Measurements from ENCODE around the gene ANKS6.

The ANKS6 gene

DNA sequence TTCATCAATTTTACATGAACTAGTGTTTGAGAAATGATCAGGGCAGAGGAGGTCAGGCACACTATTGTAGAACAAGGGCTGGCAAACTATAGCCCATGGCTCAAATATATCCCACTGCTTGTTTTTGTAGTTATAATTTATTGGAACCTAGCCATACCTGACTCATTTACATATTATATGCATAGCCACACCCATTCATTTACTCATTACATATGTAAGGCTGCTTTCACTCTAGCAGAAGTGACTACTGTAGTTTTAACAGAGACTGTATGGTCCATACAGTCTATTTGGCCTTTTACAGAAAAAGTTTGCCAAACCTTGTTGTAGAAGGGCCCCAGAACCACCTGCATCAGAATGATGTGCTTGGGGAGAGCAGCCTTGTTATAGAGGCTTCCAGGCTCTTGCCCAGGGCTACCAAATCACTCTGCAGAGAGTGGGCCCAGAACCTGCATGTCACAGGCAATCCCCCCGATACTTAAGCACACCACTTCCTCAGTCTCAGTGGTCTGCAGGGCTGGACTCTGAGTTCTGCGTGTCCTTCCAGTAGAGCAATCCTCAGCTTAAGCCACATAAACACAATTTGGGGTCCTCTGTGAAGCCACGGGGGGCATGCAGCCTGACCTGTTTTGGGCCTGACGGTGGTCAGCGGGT is 6.7 kb downstream of the ANKS6 start:
- DNase-seq (no peak), ATAC-seq (no peak)
- no peaks in the 10 kb centered on the region for H3K27me3 Mint-ChIP-seq
- H3K9me3 Mint-ChIP-seq = no peaks in the 10 kb centered on the region
- H3K27ac Mint-ChIP-seq = no peak overlapping the region
- H3K4me1 Mint-ChIP-seq = peaks cover 27% of the 10 kb centered on the region
- no peak overlapping the region for H3K4me3 Mint-ChIP-seq

DNA sequence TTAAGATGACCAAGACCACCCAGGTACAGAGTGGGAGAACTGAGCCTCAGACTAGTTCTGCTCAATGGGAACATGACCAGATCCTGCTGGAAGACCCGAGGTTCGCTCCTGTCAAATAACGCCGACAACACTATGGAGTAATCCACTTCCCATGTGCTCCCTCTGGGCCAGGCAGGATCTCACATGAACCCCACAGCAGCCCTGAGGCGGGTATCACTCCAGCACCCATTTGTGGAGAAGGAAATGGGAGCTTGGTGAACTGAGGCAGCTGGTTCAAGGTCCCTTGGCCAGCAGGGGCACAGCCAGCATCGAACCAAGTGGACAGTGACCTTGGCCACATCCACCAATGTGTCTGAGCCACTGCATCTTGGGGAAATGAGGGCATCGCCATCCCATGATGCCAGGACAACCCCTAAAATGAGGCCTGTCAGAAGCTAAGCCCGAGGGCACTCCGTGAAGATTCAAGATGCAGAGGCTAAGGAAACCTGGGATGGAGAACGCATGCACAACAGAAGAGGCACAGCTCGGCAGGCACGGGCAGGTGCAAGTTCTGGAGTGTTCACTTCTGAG is 8.5 kb downstream of the ANKS6 start:
- Mint-ChIP-seq H3K9me3 (no peaks in the 10 kb centered on the region), H3K4me3 (no peak overlapping the region), H3K27me3 (no peaks in the 10 kb centered on the region), H3K4me1 (peaks cover 21% of the 10 kb centered on the region), H3K27ac (peak overlapping the region in 1 of 2 donors; percentile 60)
- no peak for DNase-seq
- no peak for ATAC-seq

DNA sequence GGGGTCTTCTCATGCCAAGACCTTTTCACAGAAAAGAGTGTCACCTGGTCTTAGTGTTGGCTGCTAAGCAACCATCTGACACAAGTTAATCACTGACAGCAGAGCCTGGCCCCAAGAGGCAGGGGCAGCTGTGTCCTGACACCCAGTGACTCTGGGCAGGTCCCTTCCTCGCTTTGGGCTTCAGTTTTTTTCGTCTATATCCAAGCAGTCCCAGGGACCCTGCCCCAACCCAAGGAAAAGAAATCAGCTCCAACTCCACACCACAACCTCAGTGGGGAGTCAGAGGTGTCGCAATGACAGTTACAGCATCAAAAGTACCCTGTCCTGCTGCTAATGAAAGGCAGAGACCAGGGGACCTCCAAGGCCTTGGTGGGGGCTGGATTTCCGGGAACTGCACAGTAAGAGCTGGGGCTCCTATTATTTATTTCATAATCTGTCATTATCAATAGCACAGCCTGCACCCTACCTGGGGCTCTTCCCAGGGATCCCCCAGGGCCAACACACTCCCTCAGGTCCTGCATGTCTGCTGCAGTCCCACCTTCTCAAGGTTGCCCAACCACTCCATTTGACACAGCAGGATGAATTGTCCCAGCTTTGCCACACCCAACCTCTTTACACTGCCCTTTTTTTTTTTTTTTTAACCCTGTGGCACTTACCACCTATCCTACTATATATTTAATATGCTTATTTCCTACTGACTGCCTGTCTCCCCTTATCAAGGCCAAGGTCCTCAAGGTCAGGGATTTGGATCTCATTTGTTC is 9.4 kb downstream of the ANKS6 start:
- Mint-ChIP-seq H3K9me3 (no peaks in the 10 kb centered on the region), H3K4me1 (peaks cover 12% of the 10 kb centered on the region), H3K27ac (no peak overlapping the region), H3K4me3 (no peak overlapping the region), H3K27me3 (no peaks in the 10 kb centered on the region)
- DNase-seq (no peak), ATAC-seq (no peak)

DNA sequence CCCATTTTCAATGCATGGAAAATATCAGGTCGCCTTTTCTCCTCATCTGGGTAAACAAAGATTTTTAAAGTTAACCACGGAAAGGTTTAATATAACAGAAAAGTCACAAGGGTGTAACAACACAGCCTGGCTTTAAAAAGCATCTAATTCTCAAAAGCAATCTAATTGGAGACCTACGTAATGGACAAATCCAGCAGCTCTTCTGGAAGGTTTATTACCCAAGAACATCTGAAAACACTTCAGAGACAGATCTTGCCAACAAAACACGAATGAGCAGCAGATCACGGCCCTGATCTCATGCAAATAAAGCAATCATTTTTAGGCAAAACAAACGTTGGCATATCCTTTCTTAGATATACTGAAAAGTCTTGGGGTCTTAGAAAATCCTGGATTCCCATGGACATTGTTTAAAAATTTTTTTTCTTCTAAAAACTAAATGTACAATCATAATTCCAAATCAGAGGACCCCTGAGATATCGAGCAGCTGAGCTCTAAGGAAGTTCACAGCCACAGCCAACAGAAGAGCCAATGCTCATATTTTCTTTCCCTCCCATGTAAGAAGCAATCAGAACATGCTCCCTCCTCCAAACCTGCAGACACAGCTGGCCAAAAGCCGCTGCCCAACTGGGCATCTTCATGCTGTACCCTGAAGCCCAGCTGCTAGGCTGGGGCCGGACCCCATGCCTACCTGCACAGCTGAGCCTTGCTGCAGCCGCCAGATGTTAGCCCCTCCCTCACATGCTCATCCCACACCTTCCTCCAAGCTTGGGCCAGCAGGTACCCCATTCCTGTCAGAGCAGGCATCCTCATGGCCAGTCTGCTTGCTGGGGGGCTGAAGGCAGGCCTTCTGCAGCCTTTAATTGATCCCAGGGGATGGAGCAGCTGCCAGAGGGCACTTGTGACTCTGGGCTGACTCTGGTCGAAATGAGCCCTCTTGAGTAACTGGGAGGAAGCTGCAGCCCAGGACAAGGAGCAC is 11.2 kb downstream of the ANKS6 start:
- Mint-ChIP-seq H3K27me3 (no peaks in the 10 kb centered on the region), H3K27ac (no peak overlapping the region), H3K9me3 (no peaks in the 10 kb centered on the region), H3K4me1 (no peaks in the 10 kb centered on the region), H3K4me3 (no peak overlapping the region)
- no peak for DNase-seq
- no peak for ATAC-seq

DNA sequence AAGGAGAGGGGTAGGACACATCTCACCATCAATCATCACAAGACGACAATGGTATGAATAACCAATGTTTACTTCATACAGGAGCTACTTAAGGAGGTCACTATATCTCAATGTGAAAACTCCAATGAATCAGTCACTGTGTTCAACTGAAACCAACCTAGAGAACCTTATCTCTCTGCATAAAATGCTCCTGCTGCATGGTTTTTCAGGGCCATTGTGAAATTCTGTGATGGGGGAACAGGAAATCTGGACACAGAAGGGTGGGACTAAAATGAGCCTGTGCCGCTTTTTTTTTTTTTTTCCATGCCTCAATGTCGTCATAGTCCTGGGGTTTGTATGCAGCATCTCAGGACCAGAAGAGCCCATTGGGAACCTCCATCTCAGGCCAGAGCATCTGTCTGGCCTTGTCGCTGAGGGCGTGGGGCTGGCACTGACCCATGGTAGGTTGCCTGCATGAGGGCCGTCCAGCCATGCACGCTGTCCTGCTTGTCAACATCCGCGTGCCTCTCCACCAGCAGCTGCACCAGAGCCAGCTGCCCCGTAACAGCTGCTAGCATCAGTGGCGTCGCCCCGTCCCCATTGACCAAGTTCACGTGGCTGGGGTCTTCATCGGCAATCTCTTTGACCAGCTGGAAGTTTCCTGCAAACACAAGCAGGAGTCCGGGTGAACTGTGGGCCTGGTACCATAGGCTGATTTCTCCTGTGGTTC is 12.7 kb downstream of the ANKS6 start:
- H3K4me3 Mint-ChIP-seq = no peak overlapping the region
- no peaks in the 10 kb centered on the region for H3K27me3 Mint-ChIP-seq
- no peak overlapping the region for H3K27ac Mint-ChIP-seq
- DNase-seq (no peak), ATAC-seq (no peak)
- no peaks in the 10 kb centered on the region for H3K9me3 Mint-ChIP-seq
- no peaks in the 10 kb centered on the region for H3K4me1 Mint-ChIP-seq

DNA sequence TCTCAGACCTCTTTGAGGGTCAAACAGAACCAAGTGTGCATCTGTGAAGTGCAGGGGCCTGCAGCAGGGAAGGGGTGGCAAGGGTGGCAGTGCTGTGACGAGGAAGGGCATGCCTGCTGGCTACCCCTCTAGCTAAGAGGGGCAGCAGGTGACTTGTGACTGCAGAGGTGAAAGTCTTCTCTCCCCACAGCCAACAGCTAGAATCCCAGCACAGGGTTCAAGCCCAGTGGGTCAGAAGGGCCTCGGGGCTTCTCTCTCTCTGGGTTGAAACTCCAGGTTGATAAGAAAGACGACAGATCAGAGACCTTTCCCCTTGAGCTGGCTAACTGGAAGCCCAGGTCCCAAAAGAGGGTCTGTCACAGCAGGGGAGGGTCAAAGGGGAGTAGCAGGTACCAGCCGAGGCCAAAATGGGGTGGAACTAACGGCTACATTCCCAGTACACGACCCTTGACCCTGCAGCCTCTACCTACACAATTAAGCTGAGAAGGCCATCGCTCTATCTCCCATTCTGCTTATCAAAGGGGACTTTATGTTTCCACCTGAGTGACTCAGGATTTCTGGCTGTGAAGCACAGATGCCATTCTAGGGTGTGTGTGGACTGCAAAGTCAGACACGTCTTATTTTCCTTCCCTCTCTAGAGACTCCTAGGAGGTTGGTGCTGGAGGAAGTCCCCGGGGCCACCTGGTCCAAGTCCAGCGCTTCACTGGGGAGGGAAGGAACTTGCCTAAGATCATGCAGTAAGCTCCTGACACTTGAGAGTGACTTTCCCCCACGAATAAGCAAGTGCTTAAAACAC is 14.6 kb downstream of the ANKS6 start:
- no peaks in the 10 kb centered on the region for H3K27me3 Mint-ChIP-seq
- H3K4me3 Mint-ChIP-seq = no peak overlapping the region
- H3K27ac Mint-ChIP-seq = peak overlapping the region in 1 of 2 donors; percentile 42
- ATAC-seq (no peak), DNase-seq (no peak)
- no peaks in the 10 kb centered on the region for H3K9me3 Mint-ChIP-seq
- H3K4me1 Mint-ChIP-seq = no peaks in the 10 kb centered on the region

DNA sequence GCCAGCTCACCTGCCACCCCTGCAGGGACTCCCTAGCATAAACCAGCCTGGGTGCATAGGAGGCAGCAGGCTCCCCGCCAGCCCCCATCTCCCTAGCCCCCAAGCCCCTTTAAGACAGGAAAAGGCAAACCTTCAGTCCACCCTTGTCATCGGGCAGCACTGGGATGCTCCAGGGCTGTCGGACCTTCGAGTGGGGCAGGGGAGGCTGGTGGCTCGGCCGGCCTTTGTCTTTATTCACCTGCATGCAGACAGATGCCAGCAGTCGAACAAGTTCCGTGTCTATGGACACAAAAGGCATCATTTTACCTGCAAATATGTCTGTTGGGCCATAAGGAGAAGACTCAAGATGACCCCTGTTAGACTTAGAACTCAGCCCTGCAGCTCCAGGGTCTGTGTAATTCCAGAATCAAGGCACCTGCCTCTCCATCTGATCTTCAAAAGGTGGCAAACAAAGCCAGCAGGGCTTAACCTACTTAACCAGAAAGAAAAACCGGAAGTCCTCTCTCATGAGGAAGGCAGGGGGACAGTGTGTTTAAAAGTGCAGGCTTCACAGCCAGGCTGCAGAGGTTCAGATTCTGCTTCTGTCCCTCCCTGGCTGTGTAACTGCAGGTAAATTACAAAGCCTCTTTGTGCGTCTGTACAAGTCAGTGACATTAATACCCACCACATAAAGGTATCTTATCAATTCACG is 16.2 kb downstream of the ANKS6 start:
- no peak overlapping the region for H3K4me3 Mint-ChIP-seq
- ATAC-seq (no peak), DNase-seq (no peak)
- peak overlapping the region in 1 of 2 donors; percentile 4 for H3K27ac Mint-ChIP-seq
- H3K27me3 Mint-ChIP-seq = no peaks in the 10 kb centered on the region
- no peaks in the 10 kb centered on the region for H3K9me3 Mint-ChIP-seq
- H3K4me1 Mint-ChIP-seq = no peaks in the 10 kb centered on the region

DNA sequence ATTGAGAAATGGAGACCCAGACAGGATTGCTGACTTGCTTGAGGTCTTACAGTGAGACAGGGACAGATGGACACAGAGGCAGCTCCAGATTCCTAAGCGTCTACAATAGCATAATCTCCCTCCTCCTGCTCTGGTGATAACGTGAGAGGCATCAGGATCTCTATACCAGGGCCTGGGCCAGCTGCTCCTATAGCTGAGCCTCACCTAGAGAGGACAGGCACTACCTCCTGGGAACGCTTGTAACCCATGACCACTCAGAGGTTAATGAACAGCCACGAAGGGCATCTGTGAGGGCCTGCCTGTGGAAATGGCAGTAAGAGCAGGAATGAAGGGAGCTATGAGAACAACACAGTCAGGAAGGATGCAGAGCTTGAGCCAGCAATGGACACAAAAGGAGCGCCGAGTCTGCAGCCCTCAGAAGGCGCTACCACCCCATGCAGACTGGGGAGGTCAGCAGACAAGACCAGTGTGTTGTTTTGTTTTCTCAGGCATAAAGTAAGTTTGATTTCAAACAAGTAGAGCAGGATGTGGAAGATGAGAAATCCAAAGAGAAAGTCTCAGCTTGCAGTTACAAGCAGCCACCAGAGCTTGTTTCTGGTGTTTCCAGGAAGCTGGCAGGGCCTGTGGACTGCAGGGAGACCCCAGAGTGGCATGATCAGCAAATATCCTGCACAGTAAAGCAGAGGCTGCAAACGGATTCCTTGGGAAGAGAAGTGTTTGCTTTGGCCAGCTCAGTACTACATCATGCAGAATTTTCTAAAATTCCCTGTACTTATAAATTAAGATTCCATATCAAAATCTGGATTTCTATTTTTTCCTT is 17.4 kb downstream of the ANKS6 start:
- no peaks in the 10 kb centered on the region for H3K4me1 Mint-ChIP-seq
- H3K27ac Mint-ChIP-seq = no peak overlapping the region
- no peak overlapping the region for H3K4me3 Mint-ChIP-seq
- H3K9me3 Mint-ChIP-seq = no peaks in the 10 kb centered on the region
- H3K27me3 Mint-ChIP-seq = no peaks in the 10 kb centered on the region
- DNase-seq (no peak), ATAC-seq (no peak)

DNA sequence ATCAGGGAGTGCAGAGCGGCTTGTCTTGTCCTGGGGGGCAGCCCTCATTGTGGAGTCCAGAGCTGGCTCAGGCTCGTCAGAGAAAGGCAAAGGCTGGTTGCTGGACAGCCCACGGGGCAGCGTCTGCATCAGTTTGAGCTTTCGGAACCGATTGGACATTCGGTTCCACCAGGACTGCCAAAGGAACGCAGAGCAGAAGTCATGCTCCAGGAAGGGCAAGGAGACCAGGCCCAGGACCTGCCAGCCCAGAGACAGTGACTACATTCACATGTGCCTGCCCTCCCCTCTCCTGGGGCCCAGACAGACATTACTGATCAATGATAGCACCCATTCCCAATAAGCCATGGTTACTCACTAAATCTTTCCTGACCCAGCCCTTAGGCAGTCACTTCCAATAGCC is 18.1 kb downstream of the ANKS6 start:
- no peak overlapping the region for H3K27ac Mint-ChIP-seq
- H3K4me1 Mint-ChIP-seq = no peaks in the 10 kb centered on the region
- DNase-seq (no peak), ATAC-seq (no peak)
- H3K9me3 Mint-ChIP-seq = no peaks in the 10 kb centered on the region
- no peak overlapping the region for H3K4me3 Mint-ChIP-seq
- H3K27me3 Mint-ChIP-seq = no peaks in the 10 kb centered on the region

DNA sequence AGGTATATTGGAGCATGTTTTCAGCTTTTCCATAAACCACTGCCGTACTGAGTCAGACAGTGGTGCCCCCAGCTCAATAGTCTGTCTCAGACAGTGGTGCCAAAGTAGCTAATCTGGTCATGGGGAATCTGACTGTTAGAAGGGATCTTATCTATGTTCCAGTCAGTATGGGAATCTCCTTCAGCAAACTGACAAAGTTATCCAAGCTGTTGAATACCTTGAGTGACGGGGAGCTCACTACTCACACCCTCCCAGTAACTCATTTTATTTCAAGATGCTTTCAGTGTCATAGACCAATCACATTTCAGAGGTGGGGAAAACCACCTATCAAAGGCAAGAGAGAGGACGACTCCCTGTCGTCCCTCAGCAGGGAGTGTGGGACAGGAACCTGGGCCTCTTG is 18.7 kb downstream of the ANKS6 start:
- no peaks in the 10 kb centered on the region for H3K4me1 Mint-ChIP-seq

DNA sequence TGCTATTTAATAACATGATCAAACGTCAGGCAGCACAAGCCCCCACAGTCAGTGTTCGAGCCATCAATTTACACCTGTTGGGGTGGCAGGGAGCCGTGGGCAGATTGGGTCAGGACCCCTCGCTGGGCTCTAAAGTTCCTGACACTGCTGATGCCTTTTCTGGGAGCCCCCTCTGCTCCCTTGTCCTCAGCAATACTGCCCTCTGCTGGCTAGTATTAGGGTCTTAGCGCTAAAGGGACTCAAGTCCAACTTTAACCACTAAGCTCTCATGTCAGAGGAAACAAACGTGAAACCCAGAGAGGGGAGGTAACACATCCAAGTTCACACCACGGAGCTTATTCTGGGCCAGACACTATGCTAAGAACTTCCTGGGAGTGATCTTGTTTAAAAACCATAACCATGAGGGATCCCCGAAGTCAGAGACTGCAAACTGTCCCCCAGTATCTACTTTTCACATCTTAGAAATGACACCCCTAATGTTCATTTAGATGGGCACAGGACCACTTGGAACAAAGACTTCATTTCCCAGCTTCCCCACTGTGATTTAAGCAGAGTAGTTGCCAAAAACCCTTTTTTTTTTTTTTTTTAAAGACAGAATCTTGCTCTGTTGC is 20.4 kb downstream of the ANKS6 start:
- peak; percentile 32 to 38 for DNase-seq
- no peak overlapping the region for H3K27ac Mint-ChIP-seq

More for the DNA sequence above, 18.7 kb downstream of the ANKS6 start:
- H3K4me3 Mint-ChIP-seq = no peak overlapping the region
- no peak overlapping the region for H3K27ac Mint-ChIP-seq
- ATAC-seq = no peak
- DNase-seq = no peak
- no peaks in the 10 kb centered on the region for H3K9me3 Mint-ChIP-seq
- no peaks in the 10 kb centered on the region for H3K27me3 Mint-ChIP-seq

DNA sequence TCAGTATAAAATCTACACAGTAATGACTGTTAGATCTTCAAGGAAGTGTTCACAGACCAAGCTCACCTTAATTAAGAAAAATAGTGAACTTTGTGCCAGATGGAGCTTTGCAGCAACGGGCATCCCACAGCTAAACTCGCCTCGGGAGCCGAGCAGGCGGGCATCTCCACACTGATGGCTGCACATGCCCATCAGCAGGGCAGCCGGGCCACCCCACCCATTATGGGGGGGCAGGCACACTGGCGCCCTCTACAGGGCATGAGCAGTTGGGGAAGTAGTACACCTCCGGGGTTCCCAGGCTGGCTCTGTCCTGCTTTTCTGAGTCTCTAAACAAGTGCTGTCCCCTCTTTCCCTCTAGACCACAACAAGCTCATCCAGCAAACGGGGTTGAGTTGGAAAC is 21.6 kb downstream of the ANKS6 start:
- H3K4me1 Mint-ChIP-seq = no peaks in the 10 kb centered on the region
- H3K27ac Mint-ChIP-seq = no peak overlapping the region
- H3K4me3 Mint-ChIP-seq = no peak overlapping the region
- no peaks in the 10 kb centered on the region for H3K27me3 Mint-ChIP-seq
- ATAC-seq = no peak
- peak; percentile 23 to 25 for DNase-seq
- H3K9me3 Mint-ChIP-seq = no peaks in the 10 kb centered on the region

More for the DNA sequence above, 20.4 kb downstream of the ANKS6 start:
- no peak overlapping the region for H3K4me3 Mint-ChIP-seq
- ATAC-seq = peak; percentile 58
- H3K27me3 Mint-ChIP-seq = no peaks in the 10 kb centered on the region
- H3K4me1 Mint-ChIP-seq = no peaks in the 10 kb centered on the region
- H3K9me3 Mint-ChIP-seq = no peaks in the 10 kb centered on the region

DNA sequence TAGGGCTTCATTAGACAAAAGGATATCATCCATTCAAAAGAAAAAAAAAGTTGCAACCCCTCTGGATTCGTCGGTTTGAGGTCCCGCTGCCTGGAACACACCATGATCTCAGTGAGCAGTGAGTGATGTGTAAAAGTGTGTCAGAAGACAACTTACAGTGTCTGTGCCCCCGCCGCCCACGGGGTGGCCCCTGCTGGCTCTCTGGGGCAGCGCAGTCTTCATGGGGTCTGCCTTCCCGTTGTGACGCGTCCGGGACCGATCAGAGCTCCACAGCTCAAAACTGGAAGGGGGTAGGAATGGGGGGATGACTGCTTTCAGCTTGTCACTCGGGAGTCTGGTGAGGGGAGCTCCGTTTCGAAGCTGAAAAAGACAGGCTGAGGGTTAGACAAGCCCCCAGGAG is 22.6 kb downstream of the ANKS6 start:
- DNase-seq (no peak), ATAC-seq (no peak)
- H3K4me1 Mint-ChIP-seq = no peaks in the 10 kb centered on the region
- no peaks in the 10 kb centered on the region for H3K27me3 Mint-ChIP-seq
- H3K4me3 Mint-ChIP-seq = no peak overlapping the region
- H3K27ac Mint-ChIP-seq = peak overlapping the region in 1 of 2 donors; percentile 35
- no peaks in the 10 kb centered on the region for H3K9me3 Mint-ChIP-seq

Measured in stimulated activated naive CD8-positive, alpha-beta T cell treated with anti-CD3 and anti-CD28 coated beads, Interleukin-15, amount 100 ng/mL, for 72 hours (primary cell).